GF-D8 (cell line): ENCODE results near the gene ATP8A1.
A peak's percentile ranks its signal among the peaks of the same experiment; 100 is the strongest.
"Not testable (repeated sequence)": the region's sequence is repeated elsewhere in the genome, so short reads cannot be mapped to it uniquely, and the experiment has no call there.

Experiments
- DNase-seq: peaks from one replicate; lab custom pipeline; 2025; lab: John Stamatoyannopoulos, UW

ATP8A1 gene

GRCh38 chr4:42410446-42410845 lies 246.5 kb downstream of the ATP8A1 start:
- DNase-seq: no peak

- DNase-seq: no peak
These were observed 252.9 kb downstream of the ATP8A1 start for GRCh38 chr4:42404001-42404400.

GRCh38 chr4:42401171-42401570 lies 255.7 kb downstream of the ATP8A1 start:
- no peak for DNase-seq

GRCh38 chr4:42399393-42399792 lies 257.5 kb downstream of the ATP8A1 start:
- no peak for DNase-seq

- no peak for DNase-seq
These were observed 258.0 kb downstream of the ATP8A1 start for GRCh38 chr4:42398871-42399331.

GRCh38 chr4:42398171-42398870 lies 258.6 kb downstream of the ATP8A1 start:
- no peak for DNase-seq

- DNase-seq: no peak
These were observed 259.2 kb downstream of the ATP8A1 start for GRCh38 chr4:42397635-42398170.

GRCh38 chr4:42396752-42397634 lies 259.9 kb downstream of the ATP8A1 start, which contains the start of gene SHISA3:
SHISA3 (plus strand) TSS chr4:42397488; CDS start chr4:42398057, 569 bp downstream.
- peak; percentile 34 for DNase-seq

- DNase-seq: no peak
These were observed 260.5 kb downstream of the ATP8A1 start for GRCh38 chr4:42396361-42396751.

GRCh38 chr4:42395595-42395994 lies 261.3 kb downstream of the ATP8A1 start:
- no peak for DNase-seq

GRCh38 chr4:42392436-42392835 lies 264.5 kb downstream of the ATP8A1 start:
- DNase-seq: no peak

GRCh38 chr4:42391981-42392380 lies 264.9 kb downstream of the ATP8A1 start:
- DNase-seq: no peak

GRCh38 chr4:42391355-42391664 lies 265.6 kb downstream of the ATP8A1 start:
- no peak for DNase-seq

GRCh38 chr4:42390622-42391354 lies 266.1 kb downstream of the ATP8A1 start:
- no peak for DNase-seq

GRCh38 chr4:42385516-42385915 lies 271.4 kb downstream of the ATP8A1 start:
- no peak for DNase-seq

- DNase-seq: no peak
These were observed 275.2 kb downstream of the ATP8A1 start for GRCh38 chr4:42381666-42382065.

- no peak for DNase-seq
These were observed 279.4 kb downstream of the ATP8A1 start for GRCh38 chr4:42377497-42377896.

- not testable (repeated sequence) for DNase-seq
These were observed 284.6 kb downstream of the ATP8A1 start for GRCh38 chr4:42372303-42372702.

- no peak for DNase-seq
These were observed 285.3 kb downstream of the ATP8A1 start for GRCh38 chr4:42371305-42372252.

- DNase-seq: no peak
These were observed 287.4 kb downstream of the ATP8A1 start for GRCh38 chr4:42369489-42369888.

GRCh38 chr4:42366959-42367358 lies 289.9 kb downstream of the ATP8A1 start:
- no peak for DNase-seq
